Measurements from ENCODE around the gene DENND2A.

DENND2A gene

GRCh38 chr7:140479062-140479738, 161.4 kb downstream of the DENND2A start, which contains the start of gene MKRN1:
MKRN1 (minus strand) TSS chr7:140479505; CDS start chr7:140479344, 161 bp downstream.
- peaks cover 4% of the 10 kb centered on the region for H3K4me1 ChIP-seq
- peak within 1 kb of the TSS; percentile 54 for H2AFZ ChIP-seq
- H3K27ac ChIP-seq = peak within 1 kb of the TSS; percentile 93
- peaks cover 31% of the 10 kb centered on the region for H3K79me2 ChIP-seq
- H3K4me3 ChIP-seq (ENCODE audit: low read depth, low read length) = peak within 1 kb of the TSS; percentile 88
- H3K9me3 ChIP-seq (ENCODE audit: control insufficient read depth, low read length) = no peaks in the 10 kb centered on the region
- no peaks in the 10 kb centered on the region for H3K36me3 ChIP-seq (ENCODE audit: control insufficient read depth, insufficient read depth, low read length)
- peak within 1 kb of the TSS; percentile 91 for H3K4me2 ChIP-seq (ENCODE audit: low read length)
- no peak for TF ChIP-seq CTCF (IDR thresholded peaks at IDR 0.05)
- no peaks in the 10 kb centered on the region for H3K27me3 ChIP-seq (ENCODE audit: control insufficient read depth, insufficient read depth, low read length)
- H3K9ac ChIP-seq = peak within 1 kb of the TSS; percentile 82

DNA sequence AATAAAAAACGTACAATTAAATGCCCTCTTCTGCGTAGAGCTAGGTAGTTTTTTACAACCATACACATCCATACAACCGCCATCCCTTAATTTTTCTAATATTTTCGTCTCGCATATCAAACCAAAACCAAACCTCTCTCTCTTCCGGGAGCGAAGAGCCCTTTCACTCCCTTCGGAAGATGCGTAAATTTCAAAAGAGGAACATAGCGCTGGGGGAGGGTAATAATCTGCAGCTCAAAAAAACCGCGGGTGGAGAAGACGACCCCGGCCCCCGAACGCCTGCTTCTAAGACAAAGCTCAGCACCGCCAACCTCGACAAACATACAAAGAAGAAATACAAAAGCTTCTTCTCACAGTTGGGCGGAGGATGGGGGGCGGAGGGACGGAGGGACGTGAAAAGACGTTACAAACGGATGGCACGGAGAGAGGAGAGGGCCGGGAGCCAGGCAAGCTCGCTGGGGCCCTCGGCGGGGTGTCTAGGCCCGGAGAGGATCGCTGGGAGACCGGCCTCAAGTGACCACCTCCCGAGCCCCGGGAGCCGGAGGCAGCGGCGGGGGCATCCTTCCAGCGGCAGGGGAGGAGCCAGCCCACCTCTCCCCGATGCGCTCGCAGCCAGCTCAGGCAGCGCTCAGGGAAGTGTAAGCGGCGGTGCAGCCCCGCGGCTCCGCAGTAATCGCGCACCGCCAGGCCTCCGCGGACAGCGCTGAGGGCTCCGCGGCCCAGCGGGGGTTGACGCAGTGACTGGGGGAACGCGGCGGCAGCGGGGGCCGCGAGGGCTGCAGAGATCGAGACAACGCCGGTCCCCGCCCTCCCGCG, 162.2 kb downstream of the DENND2A start:
- Histone ChIP-seq H3K27me3 (ENCODE audit: control insufficient read depth, insufficient read depth, low read length) (no peaks in the 10 kb centered on the region), H2AFZ (peak overlapping the region; percentile 54), H3K36me3 (ENCODE audit: control insufficient read depth, insufficient read depth, low read length) (no peaks in the 10 kb centered on the region), H3K79me2 (peaks cover 38% of the 10 kb centered on the region), H3K4me2 (ENCODE audit: low read length) (peak overlapping the region; percentile 91), H3K4me1 (peaks cover 4% of the 10 kb centered on the region), H3K9me3 (ENCODE audit: control insufficient read depth, low read length) (no peaks in the 10 kb centered on the region), H3K27ac (peak overlapping the region; percentile 93), H3K4me3 (ENCODE audit: low read depth, low read length) (peak overlapping the region; percentile 88), H3K9ac (peak overlapping the region; percentile 82)
- TF ChIP-seq CTCF (IDR thresholded peaks at IDR 0.05) = no peak

DNA sequence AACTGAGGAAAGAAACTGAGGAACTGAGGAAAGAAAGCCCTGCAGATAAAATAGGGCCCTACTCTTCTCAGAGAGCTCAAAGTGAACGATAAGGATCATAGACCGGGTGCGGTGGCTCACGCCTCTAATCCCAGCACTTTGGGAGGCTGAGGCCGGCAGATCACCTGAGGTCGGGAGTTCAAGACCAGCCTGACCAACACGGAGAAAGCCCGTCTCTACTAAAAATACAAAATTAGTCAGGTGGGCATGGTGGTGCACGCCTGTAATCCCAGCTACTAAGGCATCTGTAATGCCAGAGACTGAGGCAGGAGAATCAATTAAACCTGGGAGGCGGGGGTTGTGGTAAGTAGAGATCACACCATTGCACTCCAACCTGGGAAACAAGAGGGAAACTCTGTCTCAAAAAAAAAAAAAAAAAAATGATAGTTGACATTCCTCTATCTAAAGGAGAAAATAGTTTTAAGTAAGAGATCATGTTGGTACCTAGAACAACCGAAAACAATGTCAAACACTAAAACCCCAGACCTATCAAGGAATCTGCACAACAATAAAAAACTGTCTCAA, 163.8 kb downstream of the DENND2A start:
- Histone ChIP-seq H3K27ac (no peak overlapping the region), H3K9ac (no peak overlapping the region)

DNA sequence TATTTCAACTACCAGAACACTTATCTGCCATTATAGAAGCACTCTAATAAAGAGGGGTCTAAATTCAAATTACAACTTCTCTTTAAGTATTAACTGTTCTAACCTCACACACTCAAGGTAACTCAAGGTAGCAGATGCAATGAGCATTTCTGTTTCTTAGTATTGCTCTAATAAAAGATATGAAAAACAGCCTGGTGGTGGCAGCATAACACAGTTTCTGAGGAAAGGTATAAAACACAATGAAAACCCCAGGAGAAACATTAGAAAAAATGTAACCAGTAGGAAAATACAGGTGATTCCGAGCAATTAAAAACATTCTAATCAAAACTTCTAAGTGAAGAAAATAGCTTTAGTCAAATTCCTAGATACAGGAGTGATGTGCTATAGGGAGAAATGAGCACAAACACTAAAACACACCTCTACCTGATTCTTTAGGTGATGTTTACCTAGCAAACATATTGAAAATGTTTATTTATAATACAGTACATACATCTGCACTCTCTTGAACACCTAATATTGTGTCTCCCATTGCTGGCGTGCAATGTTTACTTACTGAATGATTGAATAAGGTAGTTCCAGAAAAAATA, 164.8 kb downstream of the DENND2A start:
- H3K9ac ChIP-seq = no peak overlapping the region
- peak; percentile 73 for TF ChIP-seq CTCF (IDR thresholded peaks at IDR 0.05)
- no peak overlapping the region for H3K4me2 ChIP-seq (ENCODE audit: low read length)
- no peak overlapping the region for H2AFZ ChIP-seq
- H3K4me1 ChIP-seq = peaks cover 4% of the 10 kb centered on the region
- H3K36me3 ChIP-seq (ENCODE audit: control insufficient read depth, insufficient read depth, low read length) = no peaks in the 10 kb centered on the region
- no peaks in the 10 kb centered on the region for H3K9me3 ChIP-seq (ENCODE audit: control insufficient read depth, low read length)
- H3K27me3 ChIP-seq (ENCODE audit: control insufficient read depth, insufficient read depth, low read length) = no peaks in the 10 kb centered on the region
- no peak overlapping the region for H3K27ac ChIP-seq
- H3K79me2 ChIP-seq = peaks cover 56% of the 10 kb centered on the region
- no peak overlapping the region for H3K4me3 ChIP-seq (ENCODE audit: low read depth, low read length)

More for the DNA sequence above, 163.8 kb downstream of the DENND2A start:
- Histone ChIP-seq H2AFZ (no peak overlapping the region), H3K27me3 (ENCODE audit: control insufficient read depth, insufficient read depth, low read length) (no peaks in the 10 kb centered on the region), H3K4me3 (ENCODE audit: low read depth, low read length) (no peak overlapping the region), H3K79me2 (peaks cover 52% of the 10 kb centered on the region), H3K9me3 (ENCODE audit: control insufficient read depth, low read length) (no peaks in the 10 kb centered on the region), H3K36me3 (ENCODE audit: control insufficient read depth, insufficient read depth, low read length) (no peaks in the 10 kb centered on the region), H3K4me1 (peaks cover 4% of the 10 kb centered on the region), H3K4me2 (ENCODE audit: low read length) (peak overlapping the region; percentile 55)
- TF ChIP-seq CTCF (IDR thresholded peaks at IDR 0.05) = no peak

Data from parathyroid adenoma (tissue), 2 donors.